Kidney glomerular epithelial cell (primary cell): ENCODE data around the gene SYT13.
"Not testable (repeated sequence)": the region's sequence is repeated elsewhere in the genome, so short reads cannot be mapped to it uniquely, and the experiment has no call there.

Experiments used
- DNase-seq: peaks from one replicate; lab custom pipeline; 2025; lab: John Stamatoyannopoulos, UW

Gene SYT13

DNA sequence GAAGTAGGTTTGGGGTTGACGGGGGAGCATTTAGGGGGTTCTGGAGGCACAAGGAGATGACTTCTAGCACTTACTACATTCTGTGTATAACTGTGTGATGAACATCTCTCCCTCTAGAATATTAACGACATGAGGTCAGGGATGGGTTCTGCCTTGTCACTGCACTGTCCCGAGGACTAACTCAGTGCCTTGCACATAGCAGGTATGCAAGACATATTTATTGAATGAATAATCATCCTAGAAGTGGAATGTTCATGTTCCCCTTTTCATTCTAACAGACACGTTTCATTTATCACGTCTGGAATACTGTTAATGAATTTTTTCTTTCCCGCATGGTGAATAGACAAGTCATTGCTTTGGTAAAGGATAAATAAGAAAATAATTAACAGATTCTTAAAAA lies 12.6 kb downstream of the SYT13 start:
- peak; percentile 30 for DNase-seq

DNA sequence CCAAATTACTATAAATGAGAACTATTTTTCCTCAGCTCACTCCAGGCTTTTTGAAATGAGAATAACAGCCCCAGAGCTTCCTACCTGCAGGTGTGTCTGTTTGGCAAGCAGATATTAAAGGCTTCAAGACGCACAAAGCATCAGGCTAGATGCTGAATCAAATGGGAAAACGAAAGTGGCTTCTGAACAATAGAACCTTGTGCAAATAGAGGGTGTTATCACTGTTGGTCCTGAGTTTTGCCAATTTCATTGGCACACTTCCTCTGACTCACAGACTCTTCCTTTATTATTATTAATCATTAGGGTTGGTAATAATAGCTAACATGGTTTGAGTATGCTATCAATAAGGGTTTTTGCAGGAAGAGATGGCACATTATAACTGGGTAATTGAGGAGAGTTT lies 13.4 kb downstream of the SYT13 start:
- DNase-seq = no peak

- no peak for DNase-seq
These were observed 15.0 kb downstream of the SYT13 start for GRCh38 chr11:45270946-45271716.

- DNase-seq = no peak
These were observed 16.5 kb downstream of the SYT13 start for GRCh38 chr11:45269678-45270077.

DNA sequence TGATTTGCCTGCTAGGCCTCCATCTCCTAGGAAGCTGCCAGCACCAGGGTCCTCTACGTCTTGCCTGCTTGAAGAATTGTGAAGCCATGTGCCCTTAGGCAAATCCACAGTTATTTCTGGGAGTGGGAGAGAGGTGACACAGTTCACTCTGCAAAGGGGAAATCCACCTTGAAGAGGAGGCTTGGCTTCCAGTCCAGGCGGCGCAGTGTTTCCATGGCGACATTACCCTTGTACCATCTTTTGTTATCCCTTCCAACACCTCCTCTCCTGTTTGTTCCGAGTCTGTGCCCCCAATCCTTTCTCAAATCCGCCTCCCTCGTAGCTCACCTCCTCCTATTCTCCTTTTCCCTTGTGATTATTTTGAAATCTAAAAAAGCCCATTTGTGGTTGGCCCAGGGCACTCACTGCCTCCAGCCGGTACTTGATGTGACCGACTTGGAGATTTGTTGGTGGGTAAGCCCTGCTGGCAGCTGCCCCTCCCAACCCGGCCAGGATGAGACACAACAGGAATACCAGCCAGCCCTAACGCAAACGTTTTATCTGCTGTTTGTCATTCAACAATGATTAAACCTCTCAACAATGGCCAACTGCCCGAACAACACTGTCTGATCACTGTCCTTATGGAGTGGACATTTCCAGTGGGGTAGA lies 18.4 kb downstream of the SYT13 start:
- DNase-seq = peak; percentile 34

DNA sequence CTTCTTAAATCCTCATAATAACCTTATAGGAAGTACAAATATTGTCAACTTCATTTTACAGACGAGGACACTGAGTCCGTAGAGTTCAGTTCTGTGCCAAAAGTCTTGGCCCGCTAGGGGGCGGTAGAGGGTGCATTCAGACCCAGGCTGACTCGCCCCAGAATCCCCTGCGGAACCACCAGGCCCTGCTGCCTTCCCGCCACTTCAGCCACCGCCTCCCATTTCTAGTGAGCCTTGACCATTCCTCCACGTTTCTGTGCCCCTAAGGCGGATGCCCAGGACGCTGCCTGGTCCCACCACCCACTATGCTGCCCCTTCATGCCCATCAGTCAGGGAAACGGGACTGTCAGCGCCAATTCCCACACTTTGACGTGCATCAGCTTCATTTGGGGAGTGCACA lies 19.1 kb downstream of the SYT13 start:
- DNase-seq = no peak

- DNase-seq = peak; percentile 27
These were observed 19.5 kb downstream of the SYT13 start for GRCh38 chr11:45266676-45267020.

GRCh38 chr11:45265969-45266675 lies 20.0 kb downstream of the SYT13 start:
- DNase-seq = no peak

- peak; percentile 96 for DNase-seq
These were observed 21.2 kb downstream of the SYT13 start for GRCh38 chr11:45264839-45265515.

DNA sequence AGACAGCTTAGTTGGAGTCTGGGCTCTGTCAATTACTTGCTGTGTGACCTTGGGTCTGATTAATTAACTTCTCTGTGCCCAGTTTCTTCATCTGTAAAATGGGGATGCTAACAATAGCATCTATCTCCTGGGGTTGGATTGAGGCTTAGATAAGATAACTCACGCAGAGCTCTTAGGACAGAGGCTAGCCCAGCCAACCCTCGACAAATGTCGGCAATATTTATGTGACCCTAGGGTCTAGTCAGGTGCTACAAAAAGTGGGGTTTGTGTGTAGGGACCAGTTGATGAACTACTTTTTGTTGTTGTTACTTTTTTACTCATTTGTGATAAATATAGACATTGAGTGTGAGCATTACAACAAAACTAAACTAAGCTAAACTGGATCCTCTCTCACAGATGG lies 22.4 kb downstream of the SYT13 start:
- no peak for DNase-seq

DNA sequence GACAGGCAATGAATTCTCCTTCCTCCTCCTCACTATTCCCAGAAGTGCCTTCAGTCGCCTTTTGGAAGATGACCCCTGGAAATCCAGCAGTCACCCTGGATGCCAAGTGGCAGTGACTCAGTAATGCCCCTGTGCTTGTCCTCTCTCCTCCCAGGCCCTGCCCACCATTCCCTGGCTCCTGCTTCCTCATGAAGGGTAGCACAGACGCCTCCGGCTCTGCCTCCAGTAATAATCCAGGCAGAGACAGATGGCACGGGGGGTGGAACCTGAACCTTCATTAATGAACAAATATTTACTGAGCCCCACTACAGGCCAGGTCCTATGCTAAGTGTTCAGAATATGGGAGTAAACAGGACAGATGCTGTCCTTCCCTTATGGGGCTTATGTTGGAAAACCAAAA lies 23.2 kb downstream of the SYT13 start:
- DNase-seq = no peak

DNA sequence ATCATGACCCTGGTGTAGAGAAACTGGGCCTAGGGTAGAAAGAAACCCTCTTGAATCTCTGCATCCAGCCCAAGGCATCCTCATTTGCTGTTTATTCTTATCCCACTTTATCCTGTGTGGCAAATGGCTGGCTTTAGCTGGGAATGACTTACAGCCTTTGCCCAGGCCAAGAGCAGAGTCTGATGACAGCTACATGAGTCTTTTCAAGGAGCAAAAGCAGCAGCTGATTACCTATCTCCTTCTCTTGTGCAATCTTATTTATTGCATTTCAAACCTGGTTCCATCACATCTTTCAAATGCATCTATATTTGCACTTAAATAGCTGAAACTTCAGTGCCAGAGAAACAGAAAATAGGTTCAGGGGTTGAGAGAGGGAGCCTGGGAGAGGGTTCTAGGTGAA lies 26.1 kb downstream of the SYT13 start:
- no peak for DNase-seq

GRCh38 chr11:45259592-45259991 lies 26.5 kb downstream of the SYT13 start:
- DNase-seq = peak; percentile 47

DNA sequence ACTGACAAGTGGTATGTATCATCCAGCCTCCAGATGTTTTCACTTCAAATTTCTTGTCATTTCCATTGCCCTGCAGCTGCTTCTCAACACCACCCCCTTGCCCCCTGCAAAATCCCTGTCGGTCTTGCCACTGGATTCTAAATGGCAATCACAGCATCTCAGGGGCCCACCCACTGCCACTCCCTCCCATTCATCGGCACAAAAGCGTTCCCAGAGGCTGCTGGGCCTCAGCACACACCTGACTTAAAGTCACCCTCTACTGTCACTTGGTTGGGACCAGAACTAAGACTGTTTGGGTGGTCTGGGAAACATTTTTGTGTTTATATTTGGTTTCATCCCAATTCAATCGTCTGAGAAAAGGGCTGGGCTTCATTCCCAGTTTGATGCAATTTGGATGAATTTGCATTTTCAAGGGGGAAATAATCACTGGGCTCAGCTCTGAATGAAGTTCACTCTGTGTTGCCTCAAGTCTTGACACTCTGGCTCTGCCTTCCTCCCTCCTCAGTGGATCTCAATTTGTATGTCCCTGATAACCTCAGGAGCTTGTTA lies 27.1 kb downstream of the SYT13 start:
- DNase-seq = no peak

- DNase-seq = no peak
These were observed 32.1 kb downstream of the SYT13 start for GRCh38 chr11:45254070-45254469.

- no peak for DNase-seq
These were observed 32.5 kb downstream of the SYT13 start for GRCh38 chr11:45253640-45254039.

- DNase-seq = no peak
These were observed 33.3 kb downstream of the SYT13 start for GRCh38 chr11:45252877-45253276.

- no peak for DNase-seq
These were observed 33.8 kb downstream of the SYT13 start for GRCh38 chr11:45252134-45252856.

DNA sequence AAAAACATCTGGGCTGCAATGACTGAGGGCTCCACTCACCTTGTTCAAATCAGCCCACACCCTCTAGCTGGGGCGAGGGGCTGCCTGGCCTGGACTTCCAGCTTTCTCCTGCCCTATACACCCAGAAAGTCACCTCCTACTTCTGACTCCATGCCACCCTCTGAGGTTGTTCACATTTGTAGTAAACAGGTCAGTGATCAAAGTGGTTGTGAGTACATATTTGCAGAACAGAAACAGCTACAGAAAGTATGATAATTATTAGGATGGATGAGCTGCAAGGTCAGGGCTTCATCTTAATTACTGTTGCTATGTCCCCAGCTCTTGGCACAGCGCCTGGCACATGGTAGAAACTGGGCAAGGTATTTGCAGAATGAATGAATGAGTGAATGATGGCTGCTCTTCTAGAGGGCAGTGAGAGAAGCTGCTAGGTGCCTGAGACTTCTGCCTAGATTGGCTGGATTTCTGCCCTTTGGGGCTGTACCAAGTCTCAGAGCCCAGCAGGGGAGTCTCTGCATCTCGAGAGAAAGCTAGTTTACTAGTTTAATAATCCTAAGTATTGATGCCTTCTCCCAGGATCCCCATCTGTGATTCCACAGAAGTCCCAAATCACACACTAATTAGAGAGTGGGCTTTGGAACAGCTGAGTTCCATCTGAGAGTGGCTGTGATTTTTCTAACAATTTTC lies 36.0 kb downstream of the SYT13 start:
- DNase-seq = no peak

DNA sequence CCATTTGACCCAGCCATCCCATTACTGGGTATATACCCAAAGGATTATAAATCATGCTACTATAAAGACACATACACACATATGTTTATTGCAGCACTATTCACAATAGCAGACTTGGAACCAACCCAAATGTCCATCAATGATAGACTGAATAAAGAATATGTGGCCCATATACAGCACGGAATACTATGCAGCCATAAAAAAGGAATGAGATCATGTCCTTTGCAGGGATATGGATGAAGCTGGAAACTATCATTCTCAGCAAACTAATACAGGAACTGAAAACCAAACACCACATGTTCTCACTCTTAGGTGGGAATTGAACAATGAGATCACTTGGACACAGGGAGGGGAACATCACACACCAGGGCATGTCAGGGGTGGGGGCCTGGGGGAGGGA lies 36.8 kb downstream of the SYT13 start:
- DNase-seq = not testable (repeated sequence)

- no peak for DNase-seq
These were observed 37.6 kb downstream of the SYT13 start for GRCh38 chr11:45248501-45249011.
